ENCODE results near the gene HAL. TPM values are rescaled to one million over a fixed set of nuclear protein-coding genes. Genes with fewer than 3 reads are reported as not detected.

The HAL gene
- total RNA-seq, 1 donor from 2014 or later: 2.5 TPM

DNA sequence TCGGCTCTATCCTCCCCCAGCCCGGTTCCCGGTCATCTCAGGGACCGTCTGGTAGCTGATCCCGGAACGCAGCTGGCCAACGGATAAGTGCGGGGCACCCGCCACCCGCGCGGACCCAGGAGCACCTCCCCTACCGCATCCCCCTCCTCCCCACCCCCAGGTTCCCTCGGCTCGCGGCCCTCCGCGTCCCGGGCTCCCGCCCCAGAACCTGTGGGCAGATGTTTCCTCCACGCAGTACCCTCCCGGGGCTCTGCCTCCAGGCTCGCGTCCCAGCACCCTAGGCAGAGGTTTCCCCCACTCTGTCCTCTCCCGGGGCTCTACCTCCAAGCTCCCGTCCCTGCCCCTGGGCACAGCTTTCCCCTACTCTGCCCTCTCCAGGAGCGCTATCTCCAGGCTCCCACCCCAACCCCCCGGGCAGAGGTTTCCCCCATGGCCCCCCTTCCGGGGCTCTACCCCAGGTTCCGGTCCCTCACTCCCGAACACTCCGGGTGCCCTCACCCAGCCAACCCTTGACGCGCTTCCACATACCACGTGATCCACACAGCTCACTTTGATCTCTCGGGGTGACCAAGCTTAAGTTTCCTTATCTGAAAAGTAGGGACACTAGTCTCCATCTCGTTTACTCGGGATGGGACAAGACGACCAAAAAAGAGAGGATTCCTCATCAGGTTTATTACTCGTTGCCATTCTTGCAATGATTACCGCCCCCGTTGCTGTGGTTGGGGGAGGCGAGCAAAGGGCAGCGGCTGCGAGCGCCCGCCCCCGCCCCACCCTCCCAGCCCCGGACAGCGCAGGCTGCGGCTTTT lies 53.4 kb downstream of the HAL start, which contains the start of gene CCDC38:
Gene CCDC38, minus strand, starts transcription at position 91 of the 806 bp plus-strand sequence. CDS start 6,105 bp downstream, outside the sequence.
- peak; percentile 91 for DNase-seq (ENCODE audit: low spot score)

DNA sequence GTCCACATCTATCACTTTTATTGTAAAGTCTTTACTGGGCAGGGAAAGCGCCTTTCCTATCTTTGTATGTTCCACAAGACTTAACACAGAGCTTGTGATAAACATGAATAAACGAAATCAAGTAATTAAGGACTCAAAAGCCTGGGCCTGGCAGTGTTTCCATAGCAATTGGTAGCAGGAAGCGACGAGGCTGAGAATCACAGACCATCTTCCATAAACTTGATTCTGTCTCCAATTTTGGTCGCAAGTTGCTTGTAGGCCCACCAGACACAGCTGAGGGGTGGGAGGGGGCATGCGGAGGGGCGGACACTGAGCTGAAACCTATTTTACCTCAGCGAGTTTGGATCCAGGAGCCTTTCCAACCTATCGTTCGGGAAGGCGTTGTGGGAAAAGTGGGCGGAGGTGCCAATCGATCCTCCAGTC lies 54.0 kb downstream of the HAL start:
- no peak for DNase-seq (ENCODE audit: low spot score)

DNA sequence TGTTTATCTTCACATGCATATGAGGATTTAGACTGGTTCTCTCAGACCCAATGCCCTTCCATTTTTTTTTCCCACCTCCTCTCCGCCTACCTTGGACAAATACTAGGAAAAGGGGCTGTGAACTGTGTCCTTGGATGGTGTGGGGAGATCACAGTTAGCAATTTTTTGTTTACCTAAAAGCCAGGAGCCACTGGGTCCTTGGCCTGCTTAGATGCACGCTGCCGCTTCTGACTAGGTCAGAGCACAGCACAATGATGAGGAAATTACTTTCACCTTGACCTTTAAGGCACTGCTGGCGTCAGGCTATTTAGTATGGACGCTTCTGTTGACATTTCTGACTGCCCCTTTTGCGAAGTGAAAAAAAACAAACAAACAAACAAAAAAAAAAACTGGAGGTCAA lies 55.6 kb downstream of the HAL start:
- no peak for DNase-seq (ENCODE audit: low spot score)

Other genes with a start within 250 kb of the HAL start
- 11.6 TPM for gene NTN4, start 205.6 kb downstream of the HAL start, total RNA-seq
- gene SNRPF, start 137.4 kb downstream of the HAL start, total RNA-seq: 15.7 TPM
- gene CCDC38, start 53.7 kb downstream of the HAL start, total RNA-seq: not detected
- 0.42 TPM for gene AMDHD1, start 53.0 kb downstream of the HAL start, total RNA-seq
- gene LTA4H, start 39.2 kb upstream of the HAL start, total RNA-seq: 47.0 TPM
- 47.6 TPM for gene ELK3, start 198.0 kb upstream of the HAL start, total RNA-seq